Spleen (tissue), 7 donors: ENCODE results near the gene KRT77.

Experiments used
- POLR2A ChIP-seq, 3 donors: fragments of 450-650 bp; IDR thresholded peaks; one replicate each; pipeline ENCODE4 v1.5.1; 2017; ENCODE audit warnings: antibody characterized with exemption in 3 of 3, mild to moderate bottlenecking in 1 of 3
- TF ChIP-seq, protein P1 (sequence below), 11 experiments: fragments of 200-600 bp in 7 of 11; fragments of 450-650 bp in 4 of 11; sonication (generic) in 4 of 11; IDR thresholded peaks in 8 of 11; conservative IDR thresholded peaks in 3 of 11; 1 replicate in 7 of 11; 2 replicates in 4 of 11; pipeline versions ENCODE4 v1.4.0 to v1.8.0; 2016 to 2021; ENCODE audit warnings: antibody characterized with exemption in 11 of 11, inconsistent platforms in 4 of 11, mild to moderate bottlenecking in 1 of 11
- donor health status: DM: no; HTN: no; CAD: no; lungs with moderate emphysema.
- donor health status: DM: no; HTN: no; CAD: no.
- donor health status: DM: no; HTN: no; CAD: no.

DNA sequence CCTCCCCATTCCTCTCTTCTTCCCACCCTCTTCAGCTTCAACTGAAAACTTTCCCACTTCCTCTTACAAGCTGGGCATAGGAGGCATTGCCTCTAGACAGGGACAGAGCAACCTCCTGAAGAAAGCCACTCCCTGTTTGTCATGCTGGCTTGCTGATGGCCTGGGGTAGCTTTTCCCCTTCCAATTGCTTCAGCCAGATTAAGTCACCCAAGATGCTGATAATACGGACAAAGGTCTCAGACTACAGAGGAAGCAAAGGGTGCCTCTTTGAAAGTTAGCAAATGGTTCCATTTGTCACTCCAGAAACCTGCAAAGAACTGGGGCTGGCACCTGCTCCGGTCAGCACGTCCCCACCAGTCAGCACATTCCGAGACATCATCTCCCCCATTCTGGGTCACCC, 57.3 kb downstream of the KRT77 start:
- TF ChIP-seq POLR2A (IDR thresholded peaks at IDR 0.05) = no peak
- TF ChIP-seq, protein P1, sequence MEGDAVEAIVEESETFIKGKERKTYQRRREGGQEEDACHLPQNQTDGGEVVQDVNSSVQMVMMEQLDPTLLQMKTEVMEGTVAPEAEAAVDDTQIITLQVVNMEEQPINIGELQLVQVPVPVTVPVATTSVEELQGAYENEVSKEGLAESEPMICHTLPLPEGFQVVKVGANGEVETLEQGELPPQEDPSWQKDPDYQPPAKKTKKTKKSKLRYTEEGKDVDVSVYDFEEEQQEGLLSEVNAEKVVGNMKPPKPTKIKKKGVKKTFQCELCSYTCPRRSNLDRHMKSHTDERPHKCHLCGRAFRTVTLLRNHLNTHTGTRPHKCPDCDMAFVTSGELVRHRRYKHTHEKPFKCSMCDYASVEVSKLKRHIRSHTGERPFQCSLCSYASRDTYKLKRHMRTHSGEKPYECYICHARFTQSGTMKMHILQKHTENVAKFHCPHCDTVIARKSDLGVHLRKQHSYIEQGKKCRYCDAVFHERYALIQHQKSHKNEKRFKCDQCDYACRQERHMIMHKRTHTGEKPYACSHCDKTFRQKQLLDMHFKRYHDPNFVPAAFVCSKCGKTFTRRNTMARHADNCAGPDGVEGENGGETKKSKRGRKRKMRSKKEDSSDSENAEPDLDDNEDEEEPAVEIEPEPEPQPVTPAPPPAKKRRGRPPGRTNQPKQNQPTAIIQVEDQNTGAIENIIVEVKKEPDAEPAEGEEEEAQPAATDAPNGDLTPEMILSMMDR (IDR thresholded peaks at IDR 0.05 in 8 of 11, conservative IDR thresholded peaks at IDR 0.05 in 3 of 11) = no peak
